ENCODE measurements around the gene CDH23.

CDH23 gene

GRCh38 chr10:71646592-71647292 lies 250.0 kb downstream of the CDH23 start:
- DNase-seq, result no peak

- DNase-seq, result peak; percentile 16 to 32
Measured at GRCh38 chr10:71647526-71648253, 251.0 kb downstream of the CDH23 start.

- no peak for DNase-seq
Measured at GRCh38 chr10:71648254-71648932, 251.7 kb downstream of the CDH23 start.

GRCh38 chr10:71648933-71649320 lies 252.2 kb downstream of the CDH23 start:
- no peak for DNase-seq

GRCh38 chr10:71649631-71650030 lies 252.9 kb downstream of the CDH23 start:
- no peak for DNase-seq

GRCh38 chr10:71650397-71650796 lies 253.7 kb downstream of the CDH23 start:
- no peak for DNase-seq

- no peak for DNase-seq
Measured at GRCh38 chr10:71651428-71651827, 254.7 kb downstream of the CDH23 start.

GRCh38 chr10:71651928-71652327 lies 255.2 kb downstream of the CDH23 start:
- no peak for DNase-seq

- DNase-seq, result no peak
Measured at GRCh38 chr10:71653044-71653443, 256.3 kb downstream of the CDH23 start.

GRCh38 chr10:71656220-71656619 lies 259.5 kb downstream of the CDH23 start:
- no peak for DNase-seq

- DNase-seq, result no peak
Measured at GRCh38 chr10:71657604-71658466, 261.1 kb downstream of the CDH23 start.

- DNase-seq, result no peak
Measured at GRCh38 chr10:71658467-71658745, 261.7 kb downstream of the CDH23 start.

- no peak for DNase-seq
Measured at GRCh38 chr10:71659111-71659634, 262.5 kb downstream of the CDH23 start.

- DNase-seq, result no peak
Measured at GRCh38 chr10:71659737-71660136, 263.0 kb downstream of the CDH23 start.

GRCh38 chr10:71660313-71660712 lies 263.6 kb downstream of the CDH23 start:
- no peak for DNase-seq

GRCh38 chr10:71661060-71661622 lies 264.4 kb downstream of the CDH23 start:
- DNase-seq, result no peak

- no peak for DNase-seq
Measured at GRCh38 chr10:71661779-71662336, 265.1 kb downstream of the CDH23 start.

GRCh38 chr10:71663311-71663710 lies 266.6 kb downstream of the CDH23 start:
- no peak for DNase-seq

GRCh38 chr10:71664585-71664984 lies 267.9 kb downstream of the CDH23 start:
- DNase-seq, result no peak

GRCh38 chr10:71665456-71665855 lies 268.7 kb downstream of the CDH23 start:
- DNase-seq, result no peak

- no peak for DNase-seq
Measured at GRCh38 chr10:71666639-71667386, 270.1 kb downstream of the CDH23 start.

- peak; percentile 64 to 68 for DNase-seq
Measured at GRCh38 chr10:71667387-71667752, 270.6 kb downstream of the CDH23 start.
